T-cell (primary cell): ENCODE results near the gene H2AZ2. TPM values are rescaled to one million over a fixed set of nuclear protein-coding genes. Genes with fewer than 3 reads are reported as not detected.
A peak's percentile ranks its signal among the peaks of the same experiment; 100 is the strongest.
"Not testable (repeated sequence)": the region's sequence is repeated elsewhere in the genome, so short reads cannot be mapped to it uniquely, and the experiment has no call there.

ENCODE experiments used
- ATAC-seq, 4 experiments: fragments of 200-7000 bp in 3 of 4; fragments of 150-1000 bp in 1 of 4; cut with Tn5 transposase; replicated peaks in 1 of 4; 1 replicate in 3 of 4; 2 replicates in 1 of 4; pipeline ENCODE4 v1.10.0; 2021; ENCODE audit warnings: moderate library complexity in 3 of 4, mild to moderate bottlenecking in 2 of 4, moderate number of reproducible peaks in 1 of 4
- CTCF ChIA-PET, 2 donors: fragments of 300-600 bp; sonication (Branson Sonifier 250); formaldehyde crosslinking; loops; one replicate each; lab custom pipeline; 2022; ENCODE audit warnings: antibody characterized with exemption in 2 of 2; lab: Charles Lee
- POLR2A ChIA-PET, 2 donors: fragments of 300-600 bp; sonication (Branson Sonifier 250); formaldehyde crosslinking; loops; one replicate each; lab custom pipeline; 2022; ENCODE audit warnings: antibody characterized with exemption in 2 of 2; lab: Charles Lee
- DNase-seq, 35 experiments: peaks; one replicate each; pipeline versions ENCODE4 v3.0.0 to v3.0.0-alpha.2; 2013 to 2023
- H3K27ac ChIP-seq: one replicate; pipeline ENCODE4 v1.5.1; 2013; ENCODE audit warnings: low read length
- H3K27me3 ChIP-seq, 2 experiments: replicated peaks in 1 of 2; 1 replicate in 1 of 2; 2 replicates in 1 of 2; pipeline versions ENCODE4 v1.6.1 to v1.7.0; 2013; ENCODE audit warnings: low read length in 1 of 2, mixed read lengths in 1 of 2; ENCODE audit not compliant: control insufficient read depth in 2 of 2, insufficient read depth in 2 of 2; ENCODE audit errors: extremely low read depth in 1 of 2
- H3K36me3 ChIP-seq, 2 donors: 1 replicate in 1 of 2; 2 replicates in 1 of 2; pipeline versions ENCODE4 v1.6.1 to v1.7.0; 2013; ENCODE audit warnings: low read length in 1 of 2; ENCODE audit not compliant: control insufficient read depth in 2 of 2, insufficient read depth in 1 of 2; ENCODE audit errors: extremely low read depth in 1 of 2
- H3K4me1 ChIP-seq, 2 experiments: 1 replicate in 1 of 2; 2 replicates in 1 of 2; pipeline versions ENCODE4 v1.6.1 to v1.7.0; 2013; ENCODE audit warnings: low read length in 2 of 2, mixed read lengths in 1 of 2; ENCODE audit not compliant: insufficient read depth in 2 of 2, control insufficient read depth in 1 of 2; ENCODE audit errors: extremely low read depth in 1 of 2
- H3K4me3 ChIP-seq, 2 donors: 1 replicate in 1 of 2; 2 replicates in 1 of 2; pipeline versions ENCODE4 v1.5.1 to v1.7.0; 2013; ENCODE audit warnings: mild to moderate bottlenecking in 2 of 2, low read length in 1 of 2, moderate library complexity in 1 of 2; ENCODE audit not compliant: control insufficient read depth in 1 of 2; ENCODE audit errors: extremely low read depth in 1 of 2
- H3K9me3 ChIP-seq: 2 replicates; pipeline ENCODE4 v1.7.0; 2013
- H3K27ac Mint-ChIP-seq, 2 donors: one replicate each; pipeline ENCODE4 v1.8.0; 2020 to 2021; ENCODE audit warnings: mild to moderate bottlenecking in 2 of 2, mixed read lengths in 2 of 2
- H3K27me3 Mint-ChIP-seq, 2 donors: one replicate each; pipeline ENCODE4 v1.8.0; 2021 to 2022; ENCODE audit warnings: mixed read lengths in 2 of 2
- H3K36me3 Mint-ChIP-seq: one replicate; pipeline ENCODE4 v1.8.0; 2021; ENCODE audit warnings: mixed read lengths
- H3K4me1 Mint-ChIP-seq, 3 donors: one replicate each; pipeline ENCODE4 v1.8.0; 2020 to 2022; ENCODE audit warnings: mixed read lengths in 3 of 3, mild to moderate bottlenecking in 1 of 3
- H3K4me3 Mint-ChIP-seq, 3 donors: one replicate each; pipeline ENCODE4 v1.8.0; 2020 to 2022; ENCODE audit warnings: mild to moderate bottlenecking in 3 of 3, mixed read lengths in 3 of 3, moderate library complexity in 3 of 3
- H3K9me3 Mint-ChIP-seq, 3 donors: one replicate each; pipeline ENCODE4 v1.8.0; 2020 to 2022; ENCODE audit warnings: mixed read lengths in 3 of 3
- WGBS: methylation state at CpG from one replicate; pipeline ENCODE4 v1.1.5; 2013; ENCODE audit warnings: missing lambda C conversion rate; ENCODE audit not compliant: insufficient coverage; 5-methylcytosine and 5-hydroxymethylcytosine counted together
- total RNA-seq, 35 experiments: library from RNA in 6 of 35; stranded (reverse) in 6 of 35; fragments of 120-200 nt in 1 of 35; gene quantifications; one replicate each; pipeline versions ENCODE4 v1.2.1 to v1.2.4 and lab custom pipeline; 2013 to 2026

H2AZ2 gene
- total RNA-seq, 5 donors from 2014 or later (not counting 1 experiment from before 2014, with no cell fraction given), result 151 to 177 (median 158) TPM

- Mint-ChIP-seq H3K9me3 (peaks cover 0 to 3% (median 2%) of the 10 kb centered on the region in 3 donors), H3K27ac (peak overlapping the region in 1 of 2 donors; percentile 64), H3K27me3 (no peaks in the 10 kb centered on the region), H3K36me3 (peaks cover 13% of the 10 kb centered on the region), H3K4me1 (peaks cover 20 to 32% (median 26%) of the 10 kb centered on the region in 3 donors), H3K4me3 (no peak overlapping the region)
- Histone ChIP-seq H3K4me3 (no peak overlapping the region), H3K4me1 (peaks cover 0 to 14% of the 10 kb centered on the region in 2 experiments), H3K27ac (no peak overlapping the region), H3K36me3 (no peaks in the 10 kb centered on the region), H3K9me3 (no peaks in the 10 kb centered on the region), H3K27me3 (no peaks in the 10 kb centered on the region)
- ATAC-seq, result no peak
- POLR2A ChIA-PET, result no interaction called here
- no CpG with 5 or more reads among the region's 4 CpGs for WGBS
- CTCF ChIA-PET, result no interaction called here
- DNase-seq, result no peak
Measured at GRCh38 chr7:44876393-44876792, 28.5 kb upstream of the H2AZ2 start.

DNA sequence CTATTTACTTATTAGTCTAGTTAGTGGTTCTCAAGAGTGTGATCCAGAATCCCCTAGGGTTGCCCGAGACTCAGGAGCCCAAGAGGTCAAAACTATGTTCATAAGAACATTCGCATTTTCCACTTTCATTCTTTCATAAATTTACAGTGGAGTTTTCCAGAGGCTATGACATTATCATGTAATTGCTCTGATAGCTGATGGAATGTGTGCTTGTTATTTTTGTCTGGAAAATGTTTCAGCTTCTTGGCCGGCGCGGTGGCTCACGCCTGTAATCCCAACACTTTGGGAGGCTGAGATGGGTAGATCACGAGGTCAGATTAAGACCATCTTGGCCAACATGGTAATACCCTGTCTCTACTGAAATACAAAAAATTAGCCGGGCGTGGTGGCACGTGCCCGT is 27.4 kb upstream of the H2AZ2 start:
- H3K27ac Mint-ChIP-seq, result no peak overlapping the region
- DNase-seq (no peak), ATAC-seq (no peak)
- H3K9me3 Mint-ChIP-seq, result peaks cover 0 to 2% (median 0%) of the 10 kb centered on the region in 3 donors
- Histone ChIP-seq H3K4me1 (peaks cover 0 to 6% of the 10 kb centered on the region in 2 experiments), H3K36me3 (no peaks in the 10 kb centered on the region), H3K27ac (no peak overlapping the region), H3K27me3 (no peaks in the 10 kb centered on the region), H3K4me3 (no peak overlapping the region), H3K9me3 (no peaks in the 10 kb centered on the region)
- H3K4me1 Mint-ChIP-seq, result peaks cover 8 to 20% (median 15%) of the 10 kb centered on the region in 3 donors
- ChIA-PET POLR2A (interaction anchor here in 1 of 2 donors (0.5 kb wide), 1 partner anchor 16 kb away, joined by 5 read pairs; no protein-coding TSS in a partner anchor), CTCF (interaction anchor here (0.9 to 1.0 kb wide), 2 partner anchors 12 to 18 kb away, joined by 3 to 6 read pairs; no protein-coding TSS in a partner anchor)
- 89% methylated on average over 4 of the region's 11 CpGs for WGBS
- peaks cover 9% of the 10 kb centered on the region for H3K36me3 Mint-ChIP-seq
- no peaks in the 10 kb centered on the region for H3K27me3 Mint-ChIP-seq
- H3K4me3 Mint-ChIP-seq, result no peak overlapping the region

DNA sequence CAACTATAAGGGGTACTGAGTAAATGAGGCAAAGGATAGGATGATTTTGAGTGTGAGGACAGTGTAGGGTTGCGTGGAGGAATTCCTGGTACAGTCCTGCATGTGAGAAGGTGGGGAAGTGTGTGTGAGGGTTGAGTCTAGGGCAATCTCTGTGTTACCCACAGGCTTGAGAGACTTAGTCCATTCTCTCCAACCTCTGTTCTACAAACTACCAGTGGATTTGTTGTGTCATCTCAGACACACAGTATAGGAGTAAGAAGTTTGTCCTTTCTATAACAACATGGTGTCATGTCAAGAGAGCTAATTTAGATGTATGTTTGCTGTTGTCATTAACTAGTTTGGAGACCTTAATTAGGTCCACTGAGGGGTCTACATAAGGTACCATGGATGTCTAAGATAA is 24.9 kb upstream of the H2AZ2 start:
- H3K4me3 ChIP-seq, result no peak overlapping the region
- H3K9me3 ChIP-seq, result no peaks in the 10 kb centered on the region
- Mint-ChIP-seq H3K9me3 (no peaks in the 10 kb centered on the region), H3K27ac (no peak overlapping the region), H3K4me1 (peaks cover 0 to 8% (median 2%) of the 10 kb centered on the region in 3 donors), H3K4me3 (no peak overlapping the region), H3K36me3 (peaks cover 6% of the 10 kb centered on the region), H3K27me3 (no peaks in the 10 kb centered on the region)
- H3K27ac ChIP-seq, result no peak overlapping the region
- ChIA-PET POLR2A (no interaction called here), CTCF (no interaction called here)
- H3K27me3 ChIP-seq, result peaks cover 0 to 4% of the 10 kb centered on the region in 2 experiments
- no peak for ATAC-seq
- no peaks in the 10 kb centered on the region for H3K36me3 ChIP-seq
- no CpG with 5 or more reads among the region's 1 CpG for WGBS
- H3K4me1 ChIP-seq, result no peaks in the 10 kb centered on the region
- DNase-seq, result no peak

DNA sequence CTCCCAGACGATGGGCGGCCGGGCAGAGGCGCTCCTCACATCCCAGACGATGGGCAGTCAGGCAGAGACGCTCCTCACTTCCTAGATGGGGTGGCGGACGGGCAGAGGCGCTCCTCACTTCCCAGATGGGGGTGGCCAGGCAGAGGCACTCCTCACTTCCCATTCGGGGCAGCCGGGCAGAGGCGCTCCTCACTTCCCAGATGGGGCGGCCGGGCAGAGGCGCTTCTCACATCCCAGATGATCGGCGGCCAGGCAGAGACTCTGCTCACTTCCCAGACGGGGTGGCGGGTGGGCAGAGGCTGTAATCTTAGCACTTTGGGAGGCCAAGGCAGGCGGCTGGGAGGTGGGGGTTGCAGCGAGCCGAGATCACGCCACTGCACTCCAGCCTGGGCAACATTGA is 24.0 kb upstream of the H2AZ2 start:
- H3K27me3 ChIP-seq, POLR2A ChIA-PET: not testable (repeated sequence)

DNA sequence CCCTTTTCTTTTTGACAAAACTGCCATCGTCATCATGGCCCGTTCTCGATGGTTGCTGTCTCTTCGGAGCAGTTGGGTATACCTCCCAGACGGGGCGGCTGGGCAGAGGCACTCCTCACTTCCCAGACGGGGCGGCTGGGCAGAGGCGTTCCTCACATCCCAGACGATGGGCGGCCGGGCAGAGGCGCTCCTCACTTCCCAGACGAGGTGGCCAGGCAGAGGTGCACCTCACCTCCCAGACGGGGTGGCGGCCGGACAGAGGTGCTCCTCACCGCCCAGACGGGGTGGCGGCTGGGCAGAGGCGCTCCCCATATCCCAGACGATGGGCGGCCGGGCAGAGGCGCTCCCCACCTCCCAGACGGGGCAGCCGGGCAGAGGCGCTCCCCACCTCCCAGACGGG is 22.9 kb upstream of the H2AZ2 start:
- not testable (repeated sequence) for H3K9me3 Mint-ChIP-seq, H3K4me3 Mint-ChIP-seq

More for the DNA sequence above, 24.0 kb upstream of the H2AZ2 start:
- H3K4me3 Mint-ChIP-seq, H3K36me3 Mint-ChIP-seq, H3K27ac Mint-ChIP-seq, H3K36me3 ChIP-seq, ATAC-seq, H3K9me3 ChIP-seq, DNase-seq, H3K4me1 ChIP-seq, H3K4me1 Mint-ChIP-seq, H3K27me3 Mint-ChIP-seq, CTCF ChIA-PET, H3K4me3 ChIP-seq, H3K27ac ChIP-seq, H3K9me3 Mint-ChIP-seq: not testable (repeated sequence)
- 94% methylated on average over 19 of the region's 23 CpGs for WGBS

DNA sequence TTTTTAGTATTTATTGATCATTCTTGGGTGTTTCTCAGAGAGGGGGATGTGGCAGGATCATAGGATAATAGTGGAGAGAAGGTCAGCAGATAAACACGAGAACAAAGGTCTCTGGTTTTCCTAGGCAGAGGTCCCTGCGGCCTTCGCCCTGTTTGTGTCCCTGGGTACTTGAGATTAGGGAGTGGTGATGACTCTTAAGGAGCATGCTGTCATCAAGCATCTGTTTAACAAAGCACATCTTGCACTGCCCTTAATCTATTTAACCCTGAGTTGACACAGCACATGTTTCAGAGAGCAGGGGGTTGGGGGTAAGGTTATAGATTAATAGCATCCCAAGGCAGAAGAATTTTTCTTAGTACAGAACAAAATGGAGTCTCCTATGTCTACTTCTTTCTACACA is 22.4 kb upstream of the H2AZ2 start:
- ATAC-seq, H3K9me3 ChIP-seq, H3K4me1 ChIP-seq, POLR2A ChIA-PET, H3K27me3 Mint-ChIP-seq, DNase-seq, H3K27ac ChIP-seq, H3K4me1 Mint-ChIP-seq, H3K4me3 Mint-ChIP-seq, H3K4me3 ChIP-seq, H3K36me3 Mint-ChIP-seq, H3K27me3 ChIP-seq, H3K36me3 ChIP-seq, H3K27ac Mint-ChIP-seq, H3K9me3 Mint-ChIP-seq: not testable (repeated sequence)
- CTCF ChIA-PET, result interaction anchor here in 1 of 2 donors (0.7 to 1.7 kb wide), 2 partner anchors 13 to 185 kb away, joined by 3 to 7 read pairs; no protein-coding TSS in a partner anchor
- WGBS, result 80% methylated on average over 1 of the region's 3 CpGs

More for the DNA sequence above, 22.9 kb upstream of the H2AZ2 start:
- H3K4me3 ChIP-seq, POLR2A ChIA-PET, H3K36me3 ChIP-seq, H3K27me3 ChIP-seq, H3K27ac Mint-ChIP-seq, H3K36me3 Mint-ChIP-seq, H3K27ac ChIP-seq, DNase-seq, CTCF ChIA-PET, H3K9me3 ChIP-seq, H3K27me3 Mint-ChIP-seq, ATAC-seq, H3K4me1 Mint-ChIP-seq, H3K4me1 ChIP-seq: not testable (repeated sequence)
- 96% methylated on average over 15 of the region's 29 CpGs for WGBS
